Liver (tissue), 9 donors: Measurements from ENCODE around the gene PPP2R5C. TPM values are rescaled to one million over a fixed set of nuclear protein-coding genes. Genes with fewer than 3 reads are reported as not detected.

Experiments
- DNase-seq: peaks from one replicate; pipeline ENCODE4 v3.0.0-alpha.2; 2017; ENCODE audit warnings: low spot score
- H3K27ac ChIP-seq, 2 donors: one replicate each; pipeline ENCODE4 v1.7.0; 2013; ENCODE audit warnings: inconsistent platforms in 2 of 2, low read length in 2 of 2, control low read depth in 1 of 2, low read depth in 1 of 2, mild to moderate bottlenecking in 1 of 2
- H3K27me3 ChIP-seq, 4 donors: one replicate each; pipeline versions ENCODE4 v1.6.1 to v1.7.0; 2013; ENCODE audit warnings: low read length in 3 of 4, inconsistent platforms in 1 of 4, mild to moderate bottlenecking in 1 of 4, moderate library complexity in 1 of 4; ENCODE audit not compliant: control insufficient read depth in 4 of 4, insufficient read depth in 4 of 4
- H3K36me3 ChIP-seq, 4 donors: one replicate each; pipeline versions ENCODE4 v1.6.1 to v1.7.0; 2013; ENCODE audit warnings: low read length in 3 of 4, mild to moderate bottlenecking in 3 of 4, low read depth in 1 of 4, moderate library complexity in 1 of 4; ENCODE audit not compliant: control insufficient read depth in 4 of 4, insufficient read depth in 3 of 4
- H3K4me1 ChIP-seq, 4 donors: one replicate each; pipeline versions ENCODE4 v1.6.1 to v1.7.0; 2013; ENCODE audit warnings: low read length in 3 of 4, mild to moderate bottlenecking in 3 of 4, moderate library complexity in 1 of 4; ENCODE audit not compliant: control insufficient read depth in 4 of 4, insufficient read depth in 4 of 4
- H3K4me3 ChIP-seq, 3 donors: one replicate each; pipeline versions ENCODE4 v1.6.1 to v1.7.0; 2013; ENCODE audit warnings: low read length in 3 of 3, control low read depth in 1 of 3, low read depth in 1 of 3, mild to moderate bottlenecking in 1 of 3
- H3K9ac ChIP-seq, 2 donors: one replicate each; pipeline ENCODE4 v1.7.0; 2013; ENCODE audit warnings: low read length in 2 of 2, mild to moderate bottlenecking in 2 of 2, moderate library complexity in 2 of 2, control low read depth in 1 of 2, low read depth in 1 of 2
- H3K9me3 ChIP-seq, 4 donors: one replicate each; pipeline versions ENCODE4 v1.6.1 to v1.7.0; 2013; ENCODE audit warnings: low read length in 3 of 4; ENCODE audit not compliant: control insufficient read depth in 4 of 4
- ATF3 ChIP-seq: IDR thresholded peaks from 2 replicates; pipeline ENCODE4 v1.6.1; 2016; ENCODE audit warnings: antibody characterized with exemption
- CTCF ChIP-seq: fragments of 150-350 bp; IDR thresholded peaks from 2 replicates; pipeline ENCODE4 v1.5.1; 2017; ENCODE audit warnings: improper control_type of control experiment, low read depth, low read length; ENCODE audit not compliant: missing input control
- EGR1 ChIP-seq, 2 donors: IDR thresholded peaks; 2 replicates each; pipeline ENCODE4 v1.6.1; 2016 to 2018; ENCODE audit warnings: antibody characterized with exemption in 2 of 2, low read depth in 2 of 2
- FOXA1 ChIP-seq: IDR thresholded peaks from 2 replicates; pipeline ENCODE4 v1.6.1; 2016; ENCODE audit warnings: antibody characterized with exemption
- FOXA2 ChIP-seq: IDR thresholded peaks from 2 replicates; pipeline ENCODE4 v1.6.1; 2016; ENCODE audit warnings: antibody characterized with exemption
- GABPA ChIP-seq, 2 donors: IDR thresholded peaks in 1 of 2; conservative IDR thresholded peaks in 1 of 2; 2 replicates each; pipeline ENCODE4 v1.6.1; 2016; ENCODE audit warnings: antibody characterized with exemption in 2 of 2, mild to moderate bottlenecking in 1 of 2, moderate library complexity in 1 of 2
- HNF4A ChIP-seq, 2 donors: conservative IDR thresholded peaks; 2 replicates each; pipeline ENCODE4 v1.6.1; 2016; ENCODE audit warnings: antibody characterized with exemption in 2 of 2, mild to moderate bottlenecking in 2 of 2
- HNF4G ChIP-seq: IDR thresholded peaks from 2 replicates; pipeline ENCODE4 v1.6.1; 2016; ENCODE audit warnings: antibody characterized with exemption
- MAX ChIP-seq: IDR thresholded peaks from 2 replicates; pipeline ENCODE4 v1.6.1; 2016; ENCODE audit warnings: antibody characterized with exemption
- NR2F2 ChIP-seq: IDR thresholded peaks from 2 replicates; pipeline ENCODE4 v1.6.1; 2016; ENCODE audit warnings: antibody characterized with exemption
- RAD21 ChIP-seq, 2 donors: IDR thresholded peaks; 2 replicates each; pipeline ENCODE4 v1.6.1; 2016; ENCODE audit warnings: antibody characterized with exemption in 2 of 2, mild to moderate bottlenecking in 2 of 2
- RXRA ChIP-seq, 2 donors: IDR thresholded peaks; 2 replicates each; pipeline ENCODE4 v1.6.1; 2017 to 2018; ENCODE audit warnings: antibody characterized with exemption in 2 of 2, mild to moderate bottlenecking in 1 of 2
- SP1 ChIP-seq: IDR thresholded peaks from 2 replicates; pipeline ENCODE4 v1.6.1; 2018; ENCODE audit warnings: antibody characterized with exemption, mild to moderate bottlenecking
- TAF1 ChIP-seq: conservative IDR thresholded peaks from 2 replicates; pipeline ENCODE4 v1.6.1; 2016; ENCODE audit warnings: antibody characterized with exemption, mild to moderate bottlenecking
- YY1 ChIP-seq: IDR thresholded peaks from 2 replicates; pipeline ENCODE4 v1.6.1; 2016; ENCODE audit warnings: antibody characterized with exemption, mild to moderate bottlenecking
- WGBS: extraction: QIAGEN DNeasy Blood & Tissue Kit; methylation state at CpG from one replicate; pipeline ENCODE4 v1.1.7; 2013; 5-methylcytosine and 5-hydroxymethylcytosine counted together
- polyA plus RNA-seq, 2 donors: library from polyadenylated mRNA; stranded (reverse) in 1 of 2; unstranded in 1 of 2; fragments of 200-250 nt in 1 of 2; fragments of >200 nt in 1 of 2; fragmentation: Nextera tagmentation in 1 of 2; extraction: Ambion mirVana in 1 of 2; gene quantifications; one replicate each; pipeline versions ENCODE4 v1.2.1 to v1.2.3, GENCODE V29; 2013 to 2015
- total RNA-seq, 2 donors: library from RNA; depleted of rRNA; stranded (reverse); fragments of >200 nt; gene quantifications; one replicate each; pipeline ENCODE4 v1.2.3, GENCODE V29; 2014
- TF ChIP-seq, protein P1 (sequence below): IDR thresholded peaks from 2 replicates; pipeline ENCODE4 v1.6.1; 2016; ENCODE audit warnings: antibody characterized with exemption
- donor health status: healthy.
- donor health status: healthy.
- donor health status: healthy.
- donor health status: healthy.
- donor health status: healthy.

The PPP2R5C gene
- total and polyA plus RNA-seq, 4 donors: 33.5 to 52.3 (median 43.9) TPM

DNA sequence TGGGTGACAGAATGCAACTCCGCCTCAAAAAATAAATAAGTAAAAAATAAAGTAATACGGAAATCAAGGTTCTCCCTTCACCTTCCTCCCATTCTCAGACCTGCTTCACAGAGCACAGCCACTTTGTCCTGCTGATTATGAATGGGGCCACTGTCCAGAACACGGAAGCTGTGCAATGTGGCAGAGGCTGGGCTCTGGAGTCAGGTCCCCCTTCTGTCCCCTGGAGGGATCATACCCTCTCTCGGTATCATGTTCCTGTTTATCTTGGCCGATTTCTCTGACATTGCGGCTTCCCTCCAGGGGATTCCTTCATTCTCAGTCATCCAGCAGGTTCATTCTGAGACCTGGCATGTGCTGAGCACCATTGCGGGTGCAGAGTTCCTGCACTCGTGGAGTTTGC lies 11.3 kb downstream of the PPP2R5C start (continued):
- TF ChIP-seq, protein P1, sequence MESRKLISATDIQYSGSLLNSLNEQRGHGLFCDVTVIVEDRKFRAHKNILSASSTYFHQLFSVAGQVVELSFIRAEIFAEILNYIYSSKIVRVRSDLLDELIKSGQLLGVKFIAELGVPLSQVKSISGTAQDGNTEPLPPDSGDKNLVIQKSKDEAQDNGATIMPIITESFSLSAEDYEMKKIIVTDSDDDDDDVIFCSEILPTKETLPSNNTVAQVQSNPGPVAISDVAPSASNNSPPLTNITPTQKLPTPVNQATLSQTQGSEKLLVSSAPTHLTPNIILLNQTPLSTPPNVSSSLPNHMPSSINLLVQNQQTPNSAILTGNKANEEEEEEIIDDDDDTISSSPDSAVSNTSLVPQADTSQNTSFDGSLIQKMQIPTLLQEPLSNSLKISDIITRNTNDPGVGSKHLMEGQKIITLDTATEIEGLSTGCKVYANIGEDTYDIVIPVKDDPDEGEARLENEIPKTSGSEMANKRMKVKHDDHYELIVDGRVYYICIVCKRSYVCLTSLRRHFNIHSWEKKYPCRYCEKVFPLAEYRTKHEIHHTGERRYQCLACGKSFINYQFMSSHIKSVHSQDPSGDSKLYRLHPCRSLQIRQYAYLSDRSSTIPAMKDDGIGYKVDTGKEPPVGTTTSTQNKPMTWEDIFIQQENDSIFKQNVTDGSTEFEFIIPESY: no peak
- TF ChIP-seq HNF4A (conservative IDR thresholded peaks at IDR 0.05): no peak
- TF ChIP-seq FOXA2: no peak

DNA sequence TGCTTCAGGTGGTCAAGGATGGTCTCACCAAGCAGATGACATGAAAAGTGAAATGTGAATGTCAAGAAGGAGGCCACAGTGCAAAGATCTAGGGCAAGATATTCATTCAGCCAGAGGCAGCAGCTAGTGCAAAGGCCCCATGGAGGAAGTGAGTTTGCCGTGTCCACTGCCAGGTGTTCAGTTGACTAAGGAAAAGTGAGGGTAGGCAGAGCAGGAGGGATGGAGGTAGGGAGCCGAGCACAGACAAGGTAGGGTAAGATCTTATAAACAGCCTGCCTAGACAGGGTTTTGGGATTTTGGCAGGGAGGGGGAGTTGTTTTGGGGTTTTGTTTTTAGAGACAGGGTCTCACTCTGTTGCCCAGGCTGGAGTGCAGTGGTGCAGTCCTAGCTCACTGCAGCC lies 11.9 kb downstream of the PPP2R5C start:
- no peaks in the 10 kb centered on the region for H3K4me1 ChIP-seq
- no peak overlapping the region for H3K9ac ChIP-seq
- H3K27ac ChIP-seq: no peak overlapping the region
- no peak for DNase-seq
- WGBS: 91% methylated on average over 2 of the region's 2 CpGs
- no peak overlapping the region for H3K4me3 ChIP-seq
- H3K27me3 ChIP-seq: no peaks in the 10 kb centered on the region
- TF ChIP-seq ATF3: no peak
- no peak for TF ChIP-seq HNF4G
- TF ChIP-seq RAD21 (IDR thresholded peaks at IDR 0.05): no peak
- TF ChIP-seq NR2F2: no peak
- TF ChIP-seq EGR1 (IDR thresholded peaks at IDR 0.05; ENCODE audit: low read depth in 2 of 2): no peak
- no peak for TF ChIP-seq YY1
- TF ChIP-seq RXRA (IDR thresholded peaks at IDR 0.05): no peak
- TF ChIP-seq, protein P1: no peak
- TF ChIP-seq GABPA (IDR thresholded peaks at IDR 0.05 in 1 of 2, conservative IDR thresholded peaks at IDR 0.05 in 1 of 2): no peak
- no peak for TF ChIP-seq FOXA2
- H3K9me3 ChIP-seq: no peaks in the 10 kb centered on the region
- H3K36me3 ChIP-seq: no peaks in the 10 kb centered on the region

DNA sequence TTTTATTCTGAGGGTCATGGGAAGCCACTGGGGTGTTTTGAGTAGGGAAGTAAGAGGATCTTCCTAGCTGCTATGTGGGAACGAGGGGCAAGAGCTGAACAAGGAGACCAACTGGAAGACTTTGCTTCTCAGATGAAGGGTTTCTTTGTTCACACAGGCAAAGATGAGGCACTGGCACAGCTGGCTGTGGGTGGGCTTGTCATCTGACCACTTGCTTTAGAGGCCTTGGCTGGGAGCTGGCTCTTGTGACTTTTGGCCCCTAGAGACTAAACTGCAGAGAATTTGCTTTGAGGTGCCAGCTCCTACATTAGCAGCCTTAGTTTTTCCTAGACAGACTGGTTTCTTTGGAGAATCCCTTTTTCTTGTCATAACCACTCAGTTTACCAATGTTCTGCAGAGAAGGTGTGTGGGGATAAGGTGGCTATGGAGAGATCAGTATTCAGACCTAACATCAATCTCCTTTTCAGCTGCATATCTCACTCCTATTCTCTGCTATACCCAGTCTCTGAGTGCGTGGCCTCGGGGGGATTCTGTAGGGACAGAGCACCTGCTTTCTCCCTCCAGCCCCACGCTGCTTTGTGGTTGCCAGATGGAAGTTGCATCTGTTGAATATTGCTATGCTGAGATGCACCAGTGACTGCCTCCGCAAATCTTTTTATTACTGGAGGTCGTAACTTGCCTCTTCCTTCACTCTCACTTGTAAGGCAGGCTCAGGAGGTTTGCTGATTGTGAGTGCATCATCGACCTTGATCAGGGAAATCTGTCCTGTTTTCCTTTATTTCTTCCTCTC lies 12.7 kb downstream of the PPP2R5C start:
- Histone ChIP-seq H3K27ac (no peak overlapping the region), H3K4me1 (no peaks in the 10 kb centered on the region), H3K4me3 (no peak overlapping the region), H3K9ac (no peak overlapping the region), H3K27me3 (no peaks in the 10 kb centered on the region), H3K36me3 (no peaks in the 10 kb centered on the region), H3K9me3 (no peaks in the 10 kb centered on the region)
- TF ChIP-seq FOXA1 (no peak), RXRA (IDR thresholded peaks at IDR 0.05) (no peak)
- WGBS: 93% methylated on average over 7 of the region's 7 CpGs
- no peak for DNase-seq

DNA sequence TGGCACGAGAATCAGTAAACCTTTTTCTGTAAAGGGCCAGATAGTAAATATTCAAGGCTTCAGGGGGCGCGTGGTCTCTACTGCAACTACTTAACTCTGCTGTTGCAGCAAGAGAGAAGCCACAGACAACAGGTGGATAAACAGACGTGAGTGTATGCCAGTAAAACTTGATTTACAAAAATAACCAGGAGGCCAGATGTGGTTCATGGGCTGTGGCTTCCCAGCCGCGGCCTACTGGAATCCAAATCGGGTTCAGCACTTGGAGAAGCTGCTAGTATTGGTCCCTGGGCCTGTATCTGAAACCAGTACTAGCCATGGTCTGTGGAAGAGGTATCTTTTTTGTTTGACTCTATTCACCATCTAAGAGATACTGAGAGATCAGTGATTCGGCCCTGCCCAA lies 13.3 kb downstream of the PPP2R5C start:
- H3K27ac ChIP-seq: no peak overlapping the region
- no peaks in the 10 kb centered on the region for H3K27me3 ChIP-seq
- H3K9me3 ChIP-seq: no peaks in the 10 kb centered on the region
- no peak overlapping the region for H3K9ac ChIP-seq
- H3K4me1 ChIP-seq: no peaks in the 10 kb centered on the region
- no peaks in the 10 kb centered on the region for H3K36me3 ChIP-seq
- 92% methylated on average over 8 of the region's 8 CpGs for WGBS
- no peak overlapping the region for H3K4me3 ChIP-seq
- no peak for DNase-seq
- no peak for TF ChIP-seq EGR1 (IDR thresholded peaks at IDR 0.05; ENCODE audit: low read depth in 2 of 2)
- TF ChIP-seq FOXA2: no peak
- no peak for TF ChIP-seq RXRA (IDR thresholded peaks at IDR 0.05)
- no peak for TF ChIP-seq TAF1
- no peak for TF ChIP-seq CTCF
- TF ChIP-seq YY1: no peak
- TF ChIP-seq SP1: no peak
- TF ChIP-seq FOXA1: no peak
- no peak for TF ChIP-seq ATF3
- TF ChIP-seq, protein P1: no peak
- no peak for TF ChIP-seq MAX
